Measurements from ENCODE around the gene SAFB2.

Gene SAFB2

DNA sequence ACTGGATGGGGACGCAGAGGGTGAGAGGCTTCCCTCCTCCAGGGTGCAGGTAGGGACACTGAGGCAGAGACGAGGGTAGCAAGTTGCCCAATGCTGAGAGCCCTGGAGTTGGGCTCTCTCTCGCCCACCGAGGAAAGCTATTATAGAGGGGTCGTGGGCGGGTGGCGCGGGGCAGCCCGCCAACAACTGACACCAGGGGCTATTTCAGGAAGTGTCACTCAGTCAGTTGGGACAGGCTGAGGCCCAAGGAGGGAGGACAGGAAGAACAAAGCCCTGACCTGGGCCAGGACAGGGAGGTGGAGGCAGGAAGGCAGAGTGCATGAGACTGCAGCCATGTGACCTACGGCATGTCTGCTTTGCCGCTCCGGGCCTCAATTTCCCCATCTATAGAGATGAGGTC, 84.7 kb downstream of the SAFB2 start:
- no peak for DNase-seq
